Erythroblast (primary cell): ENCODE measurements around the gene TTLL4.

Experiments
- DNase-seq, 2 experiments: peaks; one replicate each; lab custom pipeline; 2025; lab: John Stamatoyannopoulos, UW
- GATA1 ChIP-seq: IDR thresholded peaks from 2 replicates; pipeline ENCODE4 v1.6.1; 2011; ENCODE audit warnings: low read depth, mild to moderate bottlenecking, control low read depth, low read length, moderate library complexity
- POLR2A ChIP-seq: IDR thresholded peaks from 2 replicates; pipeline ENCODE4 v1.6.1; 2011; ENCODE audit warnings: mild to moderate bottlenecking, low read length

The TTLL4 gene

DNA sequence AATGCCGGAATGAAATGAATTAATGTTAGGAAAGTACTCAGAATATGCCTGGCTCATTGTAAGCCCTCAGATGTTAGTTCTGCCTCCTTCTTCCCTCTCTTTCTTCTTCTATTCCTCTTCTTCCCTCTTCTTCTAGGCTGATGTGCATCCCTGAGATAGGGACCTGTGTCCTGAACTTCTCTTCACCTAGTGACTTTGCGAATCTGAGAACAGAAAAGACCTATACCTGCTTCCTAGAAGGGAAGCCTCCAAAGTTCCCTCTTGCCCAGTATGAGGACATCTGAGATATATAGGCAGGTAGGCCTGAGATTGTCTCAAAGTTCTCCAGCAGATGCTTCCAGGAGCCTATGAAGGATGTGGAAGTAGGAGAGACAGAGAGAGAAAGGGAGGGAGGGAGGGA lies 63.2 kb downstream of the TTLL4 start:
- TF ChIP-seq POLR2A (no peak), GATA1 (no peak)
- no peak for DNase-seq

DNA sequence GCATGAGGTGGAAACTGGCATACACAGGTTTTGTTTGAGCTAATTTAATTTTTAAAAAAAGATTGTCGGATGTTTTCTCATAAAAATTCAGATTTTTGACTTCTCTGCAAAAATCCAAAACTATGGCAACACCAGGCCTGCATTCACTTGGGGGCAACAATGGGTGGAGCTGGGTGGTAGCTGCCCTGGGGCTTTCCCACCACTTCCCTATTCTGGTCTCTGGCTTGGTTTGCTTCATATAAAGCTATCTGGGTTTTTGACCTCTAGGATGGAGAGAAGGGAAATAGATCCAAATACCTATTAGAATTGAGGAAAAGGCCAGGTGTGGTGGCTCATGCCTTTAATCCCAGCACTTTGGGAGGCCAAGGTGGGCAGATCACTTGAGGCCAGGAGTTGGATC lies 65.9 kb downstream of the TTLL4 start:
- TF ChIP-seq POLR2A (no peak), GATA1 (no peak)
- no peak for DNase-seq

DNA sequence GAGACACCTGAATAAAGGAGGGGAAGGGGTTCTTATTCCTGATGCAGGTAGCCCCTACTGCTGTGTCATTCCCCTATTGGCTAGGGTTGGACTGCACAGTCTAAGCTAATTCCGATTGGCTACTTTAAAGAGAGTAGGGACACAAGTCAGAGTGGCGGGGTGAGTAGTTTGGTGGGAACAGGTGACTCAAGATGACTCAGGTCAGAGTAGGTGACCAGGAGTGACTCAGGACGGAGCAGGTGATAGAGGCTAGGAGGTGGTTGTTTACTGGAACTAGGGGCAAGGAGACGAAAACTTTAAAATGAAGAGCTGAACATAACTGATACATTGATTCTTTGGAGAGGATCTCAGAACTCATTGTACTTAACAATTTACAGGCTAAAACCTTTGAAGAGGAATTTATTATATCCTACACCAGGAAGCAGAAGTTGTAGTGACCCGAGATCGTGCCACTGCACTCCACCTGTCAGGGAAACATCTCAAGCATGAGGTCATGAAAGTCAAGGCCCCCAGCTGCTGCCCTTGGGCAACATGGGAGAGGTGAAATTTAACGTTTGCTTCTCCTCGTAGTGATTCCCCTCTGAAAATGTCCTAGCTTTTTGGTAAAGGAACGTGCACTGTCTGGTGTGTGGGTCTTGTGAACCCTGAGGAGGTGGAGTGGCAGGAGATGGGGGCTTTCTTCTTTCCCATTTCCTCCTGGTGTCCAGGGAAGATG lies 66.8 kb downstream of the TTLL4 start:
- no peak for DNase-seq
- no peak for TF ChIP-seq POLR2A
- no peak for TF ChIP-seq GATA1

GRCh38 chr2:218780046-218780445 lies 69.4 kb downstream of the TTLL4 start:
- TF ChIP-seq GATA1: no peak
- no peak for TF ChIP-seq POLR2A
- no peak for DNase-seq

DNA sequence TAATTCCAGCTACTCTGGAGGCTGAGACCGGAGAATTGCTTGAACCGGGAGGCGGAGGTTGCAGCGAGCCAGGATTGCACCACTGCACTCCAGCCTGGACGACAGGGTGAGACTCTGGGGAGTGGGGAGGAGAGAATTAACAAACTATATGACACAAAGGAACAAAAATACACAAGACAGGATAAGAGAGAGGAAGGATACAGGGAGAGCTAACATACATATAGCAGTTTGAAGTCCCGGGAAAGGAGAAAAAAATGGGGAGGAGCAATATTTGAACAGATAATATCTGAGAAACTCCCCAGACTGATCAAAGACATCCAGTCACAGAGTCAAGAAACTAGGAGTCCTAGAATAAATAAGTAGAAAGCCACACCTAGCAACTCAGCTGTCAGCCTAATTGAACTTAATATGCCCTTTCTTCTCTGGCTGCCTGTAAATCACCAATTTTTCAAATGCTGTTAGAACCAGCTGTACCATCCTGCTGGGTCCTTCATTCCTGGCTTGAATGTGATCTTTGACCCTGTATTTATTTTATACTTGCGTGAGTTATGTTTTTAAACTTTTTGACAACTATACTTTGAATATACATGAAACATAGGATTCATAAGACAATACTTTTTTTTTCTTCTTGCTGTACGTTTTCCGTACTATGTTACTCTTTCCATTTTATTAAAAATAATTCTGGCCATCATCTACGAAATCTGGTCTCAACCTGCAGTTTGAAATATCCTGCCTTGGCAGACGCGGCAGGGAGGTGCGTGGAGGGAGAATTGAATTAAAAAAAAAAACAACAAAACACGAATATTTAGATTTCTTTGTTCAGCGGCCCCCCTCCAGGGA lies 70.4 kb downstream of the TTLL4 start:
- TF ChIP-seq GATA1 (no peak), POLR2A (no peak)
- DNase-seq: no peak

DNA sequence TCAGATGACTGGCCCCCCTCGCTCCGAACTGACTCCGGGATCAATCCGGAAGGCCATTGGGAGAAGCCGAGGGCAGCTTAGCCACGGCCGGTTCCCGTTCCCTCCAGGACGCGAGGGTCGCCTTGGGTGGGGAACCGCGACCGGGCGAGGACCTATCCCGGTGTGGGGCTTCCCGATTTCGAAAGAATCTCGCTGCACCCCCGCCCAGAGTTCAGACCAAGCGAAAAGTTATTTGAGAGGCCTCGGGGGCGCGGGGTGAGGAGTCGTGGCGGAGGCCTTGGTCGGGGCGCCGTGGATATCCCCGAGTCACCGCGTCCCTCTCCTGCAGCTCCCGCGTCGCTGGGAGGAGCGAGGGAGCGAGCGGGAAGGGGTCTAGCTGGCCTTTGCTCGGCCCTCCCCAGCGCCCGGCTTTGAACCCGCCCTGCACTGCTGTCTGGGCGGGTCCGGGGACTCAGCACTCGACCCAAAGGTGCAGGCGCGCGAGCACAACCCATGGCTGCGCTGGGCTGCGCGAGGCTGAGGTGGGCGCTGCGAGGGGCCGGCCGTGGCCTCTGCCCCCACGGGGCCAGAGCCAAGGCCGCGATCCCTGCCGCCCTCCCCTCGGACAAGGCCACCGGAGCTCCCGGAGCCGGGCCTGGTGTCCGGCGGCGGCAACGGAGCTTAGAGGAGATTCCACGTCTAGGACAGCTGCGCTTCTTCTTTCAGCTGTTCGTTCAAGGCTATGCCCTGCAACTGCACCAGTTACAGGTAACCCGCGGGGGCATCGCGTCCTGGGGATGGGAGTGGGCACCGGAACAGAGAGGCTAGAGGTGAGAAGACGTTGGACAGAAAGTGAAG lies 71.3 kb downstream of the TTLL4 start, which contains the start of gene CYP27A1:
TSS of gene CYP27A1 (plus strand) at position 457 of the 837 bp plus-strand sequence. CDS start at position 493, 36 bp downstream.
- no peak for TF ChIP-seq GATA1
- TF ChIP-seq POLR2A: no peak
- no peak for DNase-seq

DNA sequence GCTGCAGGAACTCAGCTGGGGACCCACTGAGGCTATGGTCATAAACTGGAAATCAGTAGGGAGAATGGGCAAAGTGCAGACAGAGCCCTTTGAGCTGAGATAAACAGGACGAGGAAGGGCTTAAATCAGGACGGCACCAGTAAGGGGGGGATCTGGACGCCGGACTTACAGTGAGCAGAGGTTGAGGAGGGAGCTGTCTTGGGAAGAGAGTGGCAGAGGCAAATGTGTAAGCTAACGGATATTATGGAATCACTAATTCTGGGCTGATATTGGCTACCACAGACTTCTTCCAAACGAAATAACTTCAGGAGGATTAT lies 71.9 kb downstream of the TTLL4 start:
- DNase-seq: no peak
- TF ChIP-seq POLR2A: no peak
- no peak for TF ChIP-seq GATA1

- TF ChIP-seq GATA1 (no peak), POLR2A (no peak)
- no peak for DNase-seq
Observed at GRCh38 chr2:218783688-218784087, 73.1 kb downstream of the TTLL4 start.

DNA sequence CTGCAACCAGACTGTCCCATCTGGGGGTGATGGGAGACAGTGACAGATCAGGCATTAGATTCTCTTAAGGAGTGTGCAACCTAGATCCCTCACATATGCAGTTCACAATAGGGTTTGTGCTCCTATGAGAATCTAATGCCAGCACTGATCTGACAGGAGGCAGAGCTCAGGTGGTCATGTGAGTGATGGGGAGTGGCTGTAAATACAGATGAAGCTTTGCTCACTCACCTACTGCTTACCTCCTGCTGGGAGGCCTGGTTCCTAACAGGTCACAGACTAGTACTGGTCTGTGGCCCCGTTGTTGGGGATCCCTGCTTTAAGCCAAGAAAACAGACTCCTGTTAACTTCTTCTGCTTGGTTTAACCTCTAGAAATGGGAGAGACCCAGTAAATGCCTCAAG lies 74.5 kb downstream of the TTLL4 start:
- TF ChIP-seq GATA1 (no peak), POLR2A (no peak)
- no peak for DNase-seq

GRCh38 chr2:218786133-218786532 lies 75.5 kb downstream of the TTLL4 start:
- TF ChIP-seq POLR2A (no peak), GATA1 (no peak)
- no peak for DNase-seq

DNA sequence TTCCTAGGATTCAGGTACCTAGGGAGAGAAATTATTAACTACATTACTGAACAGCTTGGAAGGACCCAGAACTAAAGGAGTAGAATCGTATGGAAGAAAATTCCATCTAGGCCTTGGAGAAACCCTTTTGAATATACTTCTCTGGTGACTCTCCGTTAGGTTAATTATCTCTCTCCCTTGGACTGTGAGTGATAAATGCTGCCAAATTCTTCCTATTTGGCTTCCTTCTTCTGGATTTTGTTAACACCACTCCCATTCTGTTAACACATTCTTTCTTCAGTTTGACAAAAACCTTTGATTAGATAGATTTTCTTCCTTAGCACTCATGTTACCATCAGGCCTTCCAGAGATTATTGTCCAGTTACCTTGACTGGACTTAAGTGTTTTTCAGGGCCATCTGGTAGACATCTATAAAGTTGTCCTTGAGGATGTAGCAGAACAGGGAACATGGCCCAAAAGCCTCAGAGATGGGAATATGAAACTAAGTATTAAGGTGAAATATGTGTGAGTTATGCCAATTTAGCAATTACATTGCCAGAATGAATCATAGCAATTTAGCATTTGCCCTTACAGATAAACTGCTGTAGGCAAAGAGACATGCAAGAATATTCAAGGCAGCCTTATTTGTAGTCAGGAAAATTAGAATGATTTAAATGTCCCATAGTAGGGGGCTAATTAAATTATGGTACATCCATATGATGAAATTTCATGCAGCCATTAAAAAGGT lies 78.1 kb downstream of the TTLL4 start:
- no peak for DNase-seq
- no peak for TF ChIP-seq POLR2A
- no peak for TF ChIP-seq GATA1

DNA sequence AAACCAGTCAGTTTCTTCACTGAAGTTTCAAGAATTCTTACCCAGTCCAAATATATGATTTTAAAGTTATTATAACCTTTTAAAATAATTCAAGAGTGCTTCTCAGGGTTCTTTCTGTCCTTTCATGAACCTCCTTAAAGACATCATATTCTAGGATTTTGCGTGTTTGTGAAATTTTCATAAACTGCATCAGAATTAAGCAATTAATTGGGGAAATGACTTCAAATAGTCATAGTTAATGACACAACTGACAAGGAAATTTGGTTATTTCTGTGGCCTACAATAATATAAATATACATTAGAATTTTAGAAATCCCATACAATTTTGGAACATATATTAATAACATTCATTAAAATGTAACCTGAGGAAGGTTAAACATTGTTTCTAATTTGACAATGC lies 81.8 kb downstream of the TTLL4 start:
- TF ChIP-seq GATA1: no peak
- TF ChIP-seq POLR2A: no peak
- no peak for DNase-seq

DNA sequence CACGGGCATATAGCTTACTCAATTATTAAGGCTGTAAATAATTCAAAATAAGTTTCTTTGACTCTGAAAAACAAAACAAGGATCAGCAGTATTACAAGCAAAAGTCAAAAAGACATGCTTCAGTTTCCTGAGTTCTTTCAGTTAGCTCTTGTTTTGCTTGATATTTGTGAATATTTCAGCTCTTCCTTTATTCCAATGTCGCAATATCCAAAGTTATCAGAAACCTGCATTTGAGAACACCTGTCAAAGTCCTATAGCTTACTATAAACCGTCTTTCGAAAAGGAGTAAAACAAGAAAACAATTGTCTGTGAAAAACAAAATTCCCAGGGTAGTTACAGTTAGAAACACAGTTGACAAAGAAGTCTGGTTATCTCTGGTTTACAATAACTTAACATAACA lies 86.1 kb downstream of the TTLL4 start:
- TF ChIP-seq GATA1 (no peak), POLR2A (no peak)

More for the DNA sequence above, 86.1 kb downstream of the TTLL4 start:
- DNase-seq: no peak
